A375 (cell line): Measurements from ENCODE around the gene TIGD2. TPM values are rescaled to one million over a fixed set of nuclear protein-coding genes. Genes with fewer than 3 reads are reported as not detected.

ENCODE experiments used
- small RNA-seq: library from RNA; depleted of rRNA; stranded (forward); fragments of <200 nt; gene quantifications from one replicate; pipeline ENCODE3, GENCODE V24; 2014
- total RNA-seq: library from RNA; depleted of rRNA; stranded (reverse); fragments of >200 nt; shearing (Covaris generic); gene quantifications from 2 replicates; pipeline ENCODE4 v1.2.3, GENCODE V29; 2014; rRNA removed

The TIGD2 gene
- total RNA-seq = 4.5 and 5.9 TPM in 2 replicates

GRCh38 chr4:89110986-89111832, at the start of gene TIGD2:
TSS of gene TIGD2 (plus strand) at chr4:89111533. CDS start at chr4:89112975, 1,442 bp downstream.

Small RNA genes lying within 50 kb of the gene (small RNA-seq; reads per million reads assigned to genes)
- not detected for gene RNU6-907P

Other genes with a start within 250 kb of the TIGD2 start
- gene FAM13A, start 54.3 kb upstream of the TIGD2 start, total RNA-seq = 8.4 and 11.5 TPM in 2 replicates
- 0.19 and 0.27 TPM in 2 replicates for gene GPRIN3, start 196.3 kb downstream of the TIGD2 start, total RNA-seq